GM12873 (cell line): ENCODE results near the gene CACNA1C.

Experiments used
- TF ChIP-seq, protein P1 (sequence below): IDR thresholded peaks from 2 replicates; pipeline ENCODE4 v1.5.1; 2012; ENCODE audit warnings: low read depth, mild to moderate bottlenecking, moderate library complexity, low read length, control low read depth; ENCODE audit not compliant: insufficient read depth; ENCODE audit errors: missing control alignments

The CACNA1C gene

DNA sequence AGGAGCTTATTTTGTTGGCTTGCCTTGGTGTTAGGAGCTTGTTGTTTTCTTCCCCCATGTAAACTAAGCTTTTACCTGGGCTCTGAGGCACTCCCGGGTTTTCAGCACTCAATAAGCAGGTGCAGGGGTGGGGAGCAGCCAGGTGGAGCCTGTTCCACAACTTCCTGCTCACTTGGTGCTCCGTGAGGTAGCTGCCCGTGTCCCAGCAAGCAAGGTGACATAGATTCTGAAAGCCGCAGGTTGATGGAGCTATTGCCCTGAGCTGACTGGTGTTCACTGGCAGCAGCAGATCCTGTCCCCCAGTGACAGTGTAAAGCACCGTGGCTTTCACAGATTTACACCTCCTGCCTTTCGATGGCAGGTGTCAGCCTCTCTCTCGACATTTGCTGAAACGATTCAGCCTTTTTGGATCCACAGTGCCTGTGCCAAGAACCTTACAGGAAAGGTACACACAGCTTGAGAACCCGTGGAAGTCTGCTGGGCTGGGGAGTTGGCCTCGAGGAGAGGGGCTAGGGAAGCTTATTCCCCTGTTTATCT lies 446.2 kb downstream of the CACNA1C start:
- TF ChIP-seq, protein P1, sequence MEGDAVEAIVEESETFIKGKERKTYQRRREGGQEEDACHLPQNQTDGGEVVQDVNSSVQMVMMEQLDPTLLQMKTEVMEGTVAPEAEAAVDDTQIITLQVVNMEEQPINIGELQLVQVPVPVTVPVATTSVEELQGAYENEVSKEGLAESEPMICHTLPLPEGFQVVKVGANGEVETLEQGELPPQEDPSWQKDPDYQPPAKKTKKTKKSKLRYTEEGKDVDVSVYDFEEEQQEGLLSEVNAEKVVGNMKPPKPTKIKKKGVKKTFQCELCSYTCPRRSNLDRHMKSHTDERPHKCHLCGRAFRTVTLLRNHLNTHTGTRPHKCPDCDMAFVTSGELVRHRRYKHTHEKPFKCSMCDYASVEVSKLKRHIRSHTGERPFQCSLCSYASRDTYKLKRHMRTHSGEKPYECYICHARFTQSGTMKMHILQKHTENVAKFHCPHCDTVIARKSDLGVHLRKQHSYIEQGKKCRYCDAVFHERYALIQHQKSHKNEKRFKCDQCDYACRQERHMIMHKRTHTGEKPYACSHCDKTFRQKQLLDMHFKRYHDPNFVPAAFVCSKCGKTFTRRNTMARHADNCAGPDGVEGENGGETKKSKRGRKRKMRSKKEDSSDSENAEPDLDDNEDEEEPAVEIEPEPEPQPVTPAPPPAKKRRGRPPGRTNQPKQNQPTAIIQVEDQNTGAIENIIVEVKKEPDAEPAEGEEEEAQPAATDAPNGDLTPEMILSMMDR: no peak

DNA sequence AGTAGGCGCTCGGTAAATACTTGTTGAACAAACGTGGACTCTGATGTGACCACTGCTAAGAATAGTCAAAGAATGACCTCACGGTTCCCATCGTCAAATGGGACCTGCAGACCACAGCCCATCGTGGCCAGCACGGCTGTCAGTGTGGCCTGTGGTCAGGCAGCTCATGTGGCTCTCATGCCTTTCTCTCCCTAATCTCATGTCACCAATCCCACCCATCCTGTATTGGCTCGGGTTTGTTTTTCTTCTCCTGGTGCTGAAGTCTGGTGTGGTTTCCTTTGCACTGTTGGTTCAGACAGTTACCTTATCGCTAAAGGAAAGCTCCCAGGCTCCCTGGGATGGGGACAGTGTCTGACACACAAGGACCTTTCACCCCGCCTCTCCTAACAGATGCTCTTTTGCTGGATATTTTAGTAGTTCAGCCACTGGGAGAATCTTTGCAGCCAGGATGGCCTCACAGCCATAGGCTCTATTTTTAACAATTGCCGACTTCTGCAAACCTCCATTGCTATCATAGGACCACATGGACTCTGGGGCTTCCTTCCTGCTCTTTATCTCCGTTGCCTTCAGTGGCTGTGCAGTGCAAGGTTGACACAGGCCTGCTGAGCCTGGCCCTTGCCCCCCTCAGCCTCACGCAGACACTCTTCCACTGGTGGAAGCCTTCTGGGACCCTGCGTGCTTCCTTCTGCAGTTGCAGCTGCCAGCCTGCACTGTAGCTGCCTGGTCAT lies 448.8 kb downstream of the CACNA1C start:
- TF ChIP-seq, protein P1: no peak

DNA sequence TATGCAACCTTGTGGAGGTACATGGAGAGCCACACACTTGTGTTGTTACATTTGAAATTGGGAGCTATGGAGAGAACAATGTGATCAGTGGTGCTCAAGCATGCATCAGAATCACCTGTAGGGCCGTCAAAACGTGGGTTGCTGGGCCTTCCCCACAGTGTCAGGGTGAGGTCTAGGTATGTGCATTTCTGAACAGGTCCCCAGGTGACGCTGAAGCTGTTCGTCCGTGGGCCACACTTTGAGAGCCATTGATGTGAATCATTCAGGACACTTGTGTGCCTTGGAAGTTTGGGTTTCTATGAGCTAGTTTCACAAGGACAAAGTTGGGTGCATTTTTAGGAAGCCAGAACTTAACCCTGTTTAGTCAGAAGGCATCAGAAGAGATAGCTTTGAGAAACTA lies 450.2 kb downstream of the CACNA1C start:
- TF ChIP-seq, protein P1: no peak

DNA sequence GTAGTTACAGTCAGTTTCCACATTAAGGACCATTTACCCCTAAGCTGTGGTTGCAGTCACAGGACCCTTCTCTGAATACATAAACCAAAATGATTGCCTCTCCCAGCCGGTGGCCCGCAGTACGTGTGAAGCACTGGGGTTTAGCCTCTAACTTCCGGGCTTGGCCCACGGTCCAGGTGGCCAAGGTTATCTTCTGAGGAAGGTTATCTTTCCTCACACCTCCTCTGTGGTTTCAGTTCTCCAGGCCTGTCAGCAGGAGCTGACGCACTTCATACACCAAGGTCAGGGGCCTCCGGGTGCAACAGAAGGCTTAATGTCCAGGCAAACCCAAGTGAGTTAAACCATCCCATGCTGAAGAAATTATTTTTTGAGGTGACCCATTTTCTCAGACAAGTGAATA lies 451.0 kb downstream of the CACNA1C start:
- TF ChIP-seq, protein P1: no peak

DNA sequence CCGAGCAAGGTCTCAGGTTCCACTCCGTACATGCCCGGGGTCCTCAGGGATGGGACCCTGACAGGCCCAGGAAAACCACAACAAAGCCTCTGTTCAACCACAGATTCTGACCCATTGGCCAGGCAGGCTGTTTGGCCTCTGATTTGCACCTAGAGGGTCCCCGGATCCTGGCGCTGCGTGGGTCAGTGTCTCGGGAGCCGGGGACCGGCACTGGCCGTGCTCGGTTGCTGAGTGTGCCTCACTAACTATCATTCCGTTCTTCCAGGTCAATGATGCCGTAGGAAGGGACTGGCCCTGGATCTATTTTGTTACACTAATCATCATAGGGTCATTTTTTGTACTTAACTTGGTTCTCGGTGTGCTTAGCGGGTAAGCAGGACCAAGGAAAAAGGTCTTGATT lies 451.8 kb downstream of the CACNA1C start:
- TF ChIP-seq, protein P1: no peak

DNA sequence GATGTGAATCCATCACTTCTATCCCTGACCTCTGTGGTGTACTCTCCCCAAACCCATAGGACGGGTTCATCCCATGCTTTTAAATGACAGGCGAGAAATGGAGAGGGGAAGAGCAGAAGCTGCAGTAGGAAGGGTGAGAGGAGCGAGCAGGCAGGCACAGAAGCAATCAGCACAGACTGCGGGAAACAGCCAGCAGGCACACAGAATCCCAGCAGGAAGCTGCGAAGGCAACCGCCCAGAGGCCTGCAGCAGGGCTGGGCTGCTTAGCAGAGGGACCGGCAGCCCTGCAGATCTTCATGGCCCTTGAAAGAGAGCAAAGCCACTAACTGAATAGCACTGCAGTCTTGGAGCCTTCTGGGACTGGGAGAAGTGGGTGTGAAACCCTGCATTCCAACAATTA lies 455.0 kb downstream of the CACNA1C start:
- TF ChIP-seq, protein P1: no peak

DNA sequence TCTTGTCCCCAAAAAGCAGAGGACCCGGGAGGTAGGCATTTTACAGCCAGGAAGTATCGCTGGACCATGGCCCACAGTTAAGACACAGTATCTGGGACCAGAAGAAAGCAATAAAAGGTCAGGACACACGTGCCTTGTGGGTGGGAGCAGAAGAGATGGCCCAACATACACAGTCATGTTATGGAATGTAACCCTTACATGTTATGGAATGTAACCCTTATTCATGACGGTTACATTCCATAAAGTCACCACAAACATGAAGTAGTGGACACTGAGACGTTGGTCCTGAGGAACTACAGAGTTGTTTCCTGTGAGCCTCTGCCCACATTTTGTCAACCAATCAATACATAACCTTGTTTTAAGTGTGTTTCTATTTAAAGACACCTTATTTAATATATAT lies 456.4 kb downstream of the CACNA1C start:
- TF ChIP-seq, protein P1: no peak
